Kidney epithelial cell (primary cell): ENCODE results near the gene GMCL1. TPM values are rescaled to one million over a fixed set of nuclear protein-coding genes. Genes with fewer than 3 reads are reported as not detected.

ENCODE experiments used
- DNase-seq: peaks from one replicate; pipeline ENCODE4 v3.0.0-alpha.2; 2010; ENCODE audit warnings: low read depth
- H3K27me3 ChIP-seq: 2 replicates; pipeline ENCODE4 v1.6.0; 2011; ENCODE audit warnings: low read length; ENCODE audit not compliant: control insufficient read depth, insufficient read depth
- H3K36me3 ChIP-seq: 2 replicates; pipeline ENCODE4 v1.5.1; 2011; ENCODE audit warnings: low read length; ENCODE audit not compliant: control insufficient read depth, insufficient read depth
- H3K4me3 ChIP-seq: 2 replicates; pipeline ENCODE4 v1.5.1; 2011; ENCODE audit warnings: low read depth, mild to moderate bottlenecking, control low read depth, low read length
- total RNA-seq: library from RNA; depleted of rRNA; stranded (reverse); fragments of >200 nt; gene quantifications from 2 replicates; pipeline ENCODE4 v1.2.3, GENCODE V29; 2015
- TF ChIP-seq, protein P1 (sequence below): IDR thresholded peaks from 2 replicates; pipeline ENCODE4 v1.5.1; 2011; ENCODE audit warnings: mild to moderate bottlenecking, moderate library complexity, low read length, control low read depth, inconsistent platforms; ENCODE audit not compliant: insufficient read depth, poor library complexity, severe bottlenecking

Gene GMCL1
- total RNA-seq, 1 donor from 2014 or later: 12.2 TPM

DNA sequence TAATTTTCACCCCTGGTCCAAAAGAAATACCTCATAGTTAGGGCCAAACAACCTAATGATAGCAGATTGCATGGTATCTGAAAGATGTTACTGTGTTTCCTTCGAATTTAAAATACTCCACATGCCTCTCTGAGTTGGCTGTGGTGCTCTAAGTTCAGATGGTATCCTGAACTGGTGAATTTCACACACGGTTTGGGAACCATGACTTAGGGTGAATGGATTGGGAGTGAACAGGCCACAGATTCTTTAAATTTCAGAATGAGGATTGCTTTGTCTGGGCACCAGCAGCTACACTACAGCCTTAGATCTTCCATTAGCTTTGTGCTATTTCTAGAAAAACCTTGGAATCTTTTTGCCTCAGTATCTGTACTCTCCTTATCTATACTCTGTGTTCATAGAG, 6.2 kb downstream of the GMCL1 start:
- H3K27me3 ChIP-seq: no peaks in the 10 kb centered on the region
- no peak for DNase-seq
- TF ChIP-seq, protein P1, sequence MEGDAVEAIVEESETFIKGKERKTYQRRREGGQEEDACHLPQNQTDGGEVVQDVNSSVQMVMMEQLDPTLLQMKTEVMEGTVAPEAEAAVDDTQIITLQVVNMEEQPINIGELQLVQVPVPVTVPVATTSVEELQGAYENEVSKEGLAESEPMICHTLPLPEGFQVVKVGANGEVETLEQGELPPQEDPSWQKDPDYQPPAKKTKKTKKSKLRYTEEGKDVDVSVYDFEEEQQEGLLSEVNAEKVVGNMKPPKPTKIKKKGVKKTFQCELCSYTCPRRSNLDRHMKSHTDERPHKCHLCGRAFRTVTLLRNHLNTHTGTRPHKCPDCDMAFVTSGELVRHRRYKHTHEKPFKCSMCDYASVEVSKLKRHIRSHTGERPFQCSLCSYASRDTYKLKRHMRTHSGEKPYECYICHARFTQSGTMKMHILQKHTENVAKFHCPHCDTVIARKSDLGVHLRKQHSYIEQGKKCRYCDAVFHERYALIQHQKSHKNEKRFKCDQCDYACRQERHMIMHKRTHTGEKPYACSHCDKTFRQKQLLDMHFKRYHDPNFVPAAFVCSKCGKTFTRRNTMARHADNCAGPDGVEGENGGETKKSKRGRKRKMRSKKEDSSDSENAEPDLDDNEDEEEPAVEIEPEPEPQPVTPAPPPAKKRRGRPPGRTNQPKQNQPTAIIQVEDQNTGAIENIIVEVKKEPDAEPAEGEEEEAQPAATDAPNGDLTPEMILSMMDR: no peak
- no peaks in the 10 kb centered on the region for H3K36me3 ChIP-seq
- no peak overlapping the region for H3K4me3 ChIP-seq

DNA sequence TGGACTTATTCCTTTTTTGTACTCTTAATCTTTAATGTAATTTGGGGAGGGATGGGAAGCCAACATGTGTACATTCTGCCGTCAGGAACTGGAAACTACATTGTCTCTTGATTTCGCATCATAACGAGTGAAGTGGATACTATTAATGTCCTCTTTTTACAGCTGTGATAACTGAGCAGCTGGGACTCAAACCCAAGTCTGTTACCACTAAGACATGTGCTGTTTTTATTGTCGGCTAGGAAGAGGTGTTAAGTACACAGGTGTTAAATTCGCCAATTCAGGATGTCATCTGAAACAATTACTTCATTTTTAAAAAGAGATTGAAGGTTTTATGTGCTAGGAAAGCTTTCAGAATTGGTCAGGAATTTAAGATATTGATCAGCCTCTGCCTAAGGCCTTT, 6.9 kb downstream of the GMCL1 start:
- TF ChIP-seq, protein P1: no peak
- no peak for DNase-seq
- no peaks in the 10 kb centered on the region for H3K27me3 ChIP-seq

DNA sequence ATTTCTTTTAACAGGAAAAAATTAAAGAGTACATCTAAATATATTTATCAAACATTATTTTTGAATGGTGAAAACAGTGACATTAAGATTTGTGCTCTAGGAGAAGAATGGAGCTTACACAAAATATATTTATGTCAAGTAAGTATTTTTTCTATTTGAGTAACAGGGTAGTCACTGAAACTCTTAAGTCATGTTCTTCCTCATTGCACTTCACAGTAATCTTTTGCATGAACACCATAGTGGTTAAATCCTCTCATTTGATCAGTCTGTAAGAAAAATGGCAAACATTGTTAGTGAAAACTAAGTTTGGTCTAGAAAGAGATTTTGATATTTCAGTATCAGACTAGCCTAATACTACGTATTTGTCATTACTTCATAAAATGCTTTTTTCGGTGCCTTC, 8.1 kb downstream of the GMCL1 start:
- Histone ChIP-seq H3K36me3 (no peaks in the 10 kb centered on the region), H3K27me3 (no peaks in the 10 kb centered on the region), H3K4me3 (no peak overlapping the region)
- TF ChIP-seq, protein P1: no peak
- no peak for DNase-seq

More for the DNA sequence above, 6.9 kb downstream of the GMCL1 start:
- Histone ChIP-seq H3K4me3 (no peak overlapping the region), H3K36me3 (no peaks in the 10 kb centered on the region)

DNA sequence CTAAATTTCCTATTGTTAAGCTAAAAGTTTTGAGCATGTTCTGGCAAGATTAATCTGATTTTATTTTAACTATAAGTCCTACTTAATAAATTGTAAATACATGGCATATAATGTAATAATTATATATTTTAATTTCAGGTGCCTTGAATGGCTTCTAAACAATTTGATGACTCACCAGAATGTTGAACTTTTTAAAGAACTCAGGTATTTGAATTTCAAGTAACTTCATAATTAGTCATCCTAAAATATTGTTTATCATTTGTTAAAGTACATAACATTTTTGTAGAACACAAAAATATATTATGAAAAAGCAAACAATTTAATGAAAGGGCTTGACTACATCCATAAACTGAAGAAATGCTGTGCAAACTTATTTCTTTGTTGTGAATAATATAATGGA, 14.5 kb downstream of the GMCL1 start:
- H3K36me3 ChIP-seq: peaks cover 2% of the 10 kb centered on the region
- H3K27me3 ChIP-seq: no peaks in the 10 kb centered on the region
- DNase-seq: no peak
- TF ChIP-seq, protein P1: no peak
- no peak overlapping the region for H3K4me3 ChIP-seq

DNA sequence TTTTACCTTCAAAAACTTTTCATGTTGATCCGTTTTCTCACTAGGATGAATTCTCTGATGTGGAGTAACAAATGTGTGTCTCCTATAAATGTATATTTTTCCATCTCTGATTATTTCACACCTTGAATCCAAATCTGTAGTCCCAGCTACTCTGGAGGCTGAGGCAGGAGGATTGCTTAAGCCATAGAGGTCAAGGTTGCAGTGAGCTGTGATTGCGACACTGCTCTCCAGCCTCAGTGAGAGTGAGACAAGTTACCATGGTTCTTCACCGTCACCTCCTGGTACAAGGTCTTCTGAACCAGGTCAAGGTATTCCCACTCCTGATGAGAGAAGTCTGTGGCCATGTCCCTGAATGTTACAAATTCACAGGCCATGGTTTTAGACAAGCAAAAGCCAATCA, 15.1 kb downstream of the GMCL1 start:
- H3K27me3 ChIP-seq: no peaks in the 10 kb centered on the region
- no peak overlapping the region for H3K4me3 ChIP-seq
- TF ChIP-seq, protein P1: no peak
- H3K36me3 ChIP-seq: peaks cover 2% of the 10 kb centered on the region
- no peak for DNase-seq
